Activated gamma-delta T cell treated with anti-CD3 and anti-CD28 coated beads, Interleukin-2, amount 50 U/mL, for 16 hours (primary cell): ENCODE results near the gene TMEM229B.
"Not testable (repeated sequence)": the region's sequence is repeated elsewhere in the genome, so short reads cannot be mapped to it uniquely, and the experiment has no call there.

Experiments
- DNase-seq: peaks from one replicate; pipeline ENCODE4 v3.0.0-alpha.2; 2020; ENCODE audit warnings: low read depth

The TMEM229B gene

DNA sequence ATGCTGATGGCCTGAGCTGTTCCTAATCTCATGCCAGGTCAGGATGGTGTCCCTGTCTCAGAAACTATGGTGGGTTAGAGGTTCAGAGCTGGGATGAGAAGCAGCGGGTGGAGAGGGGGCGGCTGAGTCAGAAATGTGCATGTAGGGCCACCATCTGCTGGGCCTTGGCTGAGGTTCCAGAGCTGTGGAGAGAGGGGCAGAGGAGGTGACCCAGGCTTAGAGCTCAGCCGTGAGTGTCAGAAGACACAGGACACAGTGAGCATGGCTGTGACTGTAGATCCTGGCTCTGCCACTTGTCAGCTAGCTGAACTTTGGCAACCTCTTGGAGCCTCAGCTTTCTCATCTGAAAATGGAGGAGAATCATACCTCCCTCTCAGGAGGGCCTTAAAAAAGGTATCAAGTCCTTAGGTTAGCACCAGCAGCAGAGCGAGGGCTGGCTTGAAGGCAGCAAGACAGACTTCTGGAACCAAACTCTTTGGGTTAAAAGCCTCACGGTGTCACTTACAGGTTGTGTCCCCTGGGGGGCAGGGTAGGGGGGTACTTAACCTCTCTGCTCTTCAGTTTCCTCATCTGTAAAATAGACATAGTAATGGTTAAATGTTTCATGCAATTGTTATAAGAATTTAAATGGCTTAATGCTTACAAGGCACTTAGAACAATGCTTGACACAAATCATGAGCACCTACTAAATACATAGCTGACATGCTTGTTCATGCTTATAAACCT is 34.8 kb downstream of the TMEM229B start:
- DNase-seq: no peak

DNA sequence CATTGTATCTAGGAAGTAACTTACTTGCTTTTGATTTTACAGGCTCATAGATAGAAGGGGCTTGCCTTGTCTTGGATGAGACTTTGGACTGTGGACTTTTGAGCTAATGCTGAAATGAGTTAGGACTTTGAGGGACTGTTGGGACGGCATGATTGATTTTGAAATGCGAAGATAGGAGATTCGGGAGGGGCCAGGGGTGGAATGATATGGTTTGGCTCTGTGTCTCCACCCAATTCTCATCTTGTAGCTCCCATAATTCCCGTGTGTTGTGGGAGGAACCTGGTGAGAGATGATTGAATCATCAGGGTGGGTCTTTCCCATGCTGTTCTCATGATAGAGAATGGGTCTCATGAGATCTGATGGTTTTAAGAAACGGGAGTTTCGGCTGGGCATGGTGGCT is 36.9 kb downstream of the TMEM229B start:
- not testable (repeated sequence) for DNase-seq

DNA sequence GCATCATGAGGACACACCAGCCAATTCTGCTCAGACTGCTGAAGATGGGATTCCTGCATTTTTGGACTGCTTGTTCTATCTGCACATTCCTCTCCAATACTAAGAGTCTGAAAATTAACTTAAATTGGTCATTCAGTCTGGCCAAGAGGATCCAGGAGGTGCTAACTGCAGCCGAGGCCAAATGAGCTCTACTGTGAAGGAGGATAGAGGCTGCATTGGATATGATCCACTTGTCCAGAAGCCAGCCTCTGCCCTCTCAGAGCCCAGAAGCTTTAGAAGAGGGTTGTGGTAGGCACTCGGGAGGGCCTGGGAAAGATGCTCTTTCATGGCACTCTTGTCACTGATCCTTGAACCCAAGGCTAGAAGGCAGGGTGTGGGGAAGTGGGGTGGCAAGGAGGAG is 39.4 kb downstream of the TMEM229B start:
- no peak for DNase-seq

DNA sequence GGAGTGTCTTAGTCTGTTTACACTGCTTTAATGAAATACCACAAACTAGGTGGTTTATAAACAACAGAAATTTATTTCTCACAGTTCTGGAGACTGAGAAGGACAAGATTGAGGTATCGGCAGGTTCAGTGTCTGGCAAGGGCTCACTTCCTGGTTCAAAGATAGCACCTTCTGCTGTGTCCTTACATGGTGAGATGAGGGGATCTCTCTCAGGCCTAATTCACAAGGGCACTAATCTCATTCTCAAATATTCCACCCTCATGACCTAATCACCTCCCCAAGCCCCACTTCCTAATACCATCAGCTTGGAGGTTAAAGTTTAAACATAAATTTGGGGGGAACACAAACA is 41.5 kb downstream of the TMEM229B start:
- DNase-seq: no peak

DNA sequence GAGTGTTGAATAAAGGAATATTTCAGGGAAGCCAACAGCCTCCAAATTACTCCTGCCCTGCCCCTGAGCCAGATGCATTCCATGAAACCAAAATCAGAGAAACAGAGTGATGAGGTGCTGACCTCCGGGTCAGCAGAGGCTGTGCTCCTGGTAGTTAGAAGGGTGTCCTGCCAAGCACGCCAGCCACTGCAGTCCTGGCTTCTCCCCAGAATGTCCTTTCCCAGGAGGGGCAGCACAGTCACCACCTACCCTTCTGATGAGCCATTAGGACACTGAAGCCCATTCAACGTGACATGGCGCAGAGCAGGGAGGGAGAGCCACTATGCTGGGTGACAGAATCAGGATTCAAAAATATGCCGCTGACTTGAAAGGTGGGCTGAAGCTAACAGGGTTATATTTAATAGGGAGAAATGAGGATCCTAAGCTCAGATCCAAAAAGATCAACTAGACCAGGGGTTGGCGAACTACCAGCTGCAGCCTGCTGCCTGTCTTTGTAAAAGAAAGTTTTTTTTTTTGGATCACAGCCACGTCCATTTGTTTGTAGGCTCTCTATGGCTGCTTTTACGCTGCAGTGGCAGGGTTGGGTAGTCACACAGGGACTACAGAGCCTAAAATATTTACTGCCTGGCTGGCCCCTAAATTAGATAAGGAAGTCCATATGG is 42.0 kb downstream of the TMEM229B start:
- DNase-seq: no peak

DNA sequence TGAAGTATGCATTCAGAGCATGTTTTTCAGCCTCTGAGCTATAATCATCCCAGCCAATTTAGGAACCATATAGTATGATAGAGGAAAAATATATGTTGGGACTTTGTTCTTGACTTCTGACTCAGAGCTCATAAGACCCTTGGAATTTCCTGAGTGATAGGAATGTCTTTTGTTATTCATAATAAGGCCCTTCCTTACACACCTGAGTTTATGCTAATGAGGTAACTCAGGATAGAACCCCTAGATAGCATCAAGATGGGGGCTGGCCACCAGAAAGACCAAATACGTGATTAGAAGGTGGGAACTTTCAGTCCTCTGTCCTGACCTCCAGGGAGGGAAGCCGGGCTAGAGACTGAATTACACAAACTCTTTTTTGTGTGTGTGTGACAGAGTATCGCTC is 44.1 kb downstream of the TMEM229B start:
- DNase-seq: no peak

DNA sequence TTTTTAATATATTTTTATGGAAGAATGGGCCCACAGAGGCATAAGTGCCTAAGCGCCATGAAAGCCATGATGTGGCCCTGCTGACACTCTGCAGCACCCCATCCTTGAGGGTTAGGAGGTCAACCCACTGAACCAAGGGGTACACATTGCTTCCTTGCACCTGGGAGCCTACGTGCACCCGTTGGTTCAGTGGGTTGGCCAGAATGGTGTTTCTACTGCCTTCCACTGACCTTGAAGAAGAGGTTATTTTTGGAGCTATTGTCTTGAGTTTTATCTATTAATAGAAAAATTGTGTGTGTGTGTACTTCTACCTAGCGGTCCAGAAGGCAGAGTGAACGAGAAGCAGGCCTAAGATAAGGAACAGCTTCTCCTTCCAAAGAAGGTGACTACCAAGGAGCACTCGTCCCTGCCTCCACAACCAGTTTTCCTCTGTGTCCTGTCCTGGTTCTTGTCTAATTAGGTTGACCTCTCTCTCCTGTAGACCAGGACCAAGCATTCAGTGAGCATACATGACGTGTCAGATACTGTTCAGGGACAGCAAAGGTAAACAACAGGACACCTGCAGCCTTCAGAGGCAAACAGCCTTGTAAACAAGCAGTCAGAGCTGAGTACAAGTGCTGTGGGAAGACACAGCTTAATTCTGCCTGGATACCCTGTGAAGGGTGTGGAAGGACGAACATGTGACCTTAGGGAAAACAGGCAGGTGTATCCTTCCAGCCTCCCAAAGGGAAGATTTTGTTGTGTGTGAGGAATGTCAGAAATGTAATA is 46.2 kb downstream of the TMEM229B start:
- no peak for DNase-seq

GRCh38 chr14:67441672-67442071 is 46.8 kb downstream of the TMEM229B start:
- DNase-seq: no peak

DNA sequence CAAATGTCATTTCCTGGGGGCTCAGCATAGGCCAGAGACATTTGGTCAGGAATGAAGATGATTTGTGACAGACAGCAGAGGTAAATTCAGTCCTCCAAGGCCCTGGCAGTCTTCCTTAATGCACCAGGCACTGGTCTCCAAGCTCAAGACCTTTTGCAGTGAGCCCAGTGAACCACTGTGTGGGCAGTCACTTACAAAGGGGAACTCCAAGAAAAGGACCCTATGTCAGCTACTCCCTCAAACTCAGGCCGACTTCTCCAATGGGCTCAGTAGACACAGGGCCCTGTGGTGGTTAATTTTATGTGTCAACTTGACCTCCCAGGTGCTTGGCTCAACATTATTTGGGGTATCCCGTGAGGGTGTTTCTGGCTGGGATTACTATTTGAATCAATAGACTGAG is 47.3 kb downstream of the TMEM229B start:
- no peak for DNase-seq

DNA sequence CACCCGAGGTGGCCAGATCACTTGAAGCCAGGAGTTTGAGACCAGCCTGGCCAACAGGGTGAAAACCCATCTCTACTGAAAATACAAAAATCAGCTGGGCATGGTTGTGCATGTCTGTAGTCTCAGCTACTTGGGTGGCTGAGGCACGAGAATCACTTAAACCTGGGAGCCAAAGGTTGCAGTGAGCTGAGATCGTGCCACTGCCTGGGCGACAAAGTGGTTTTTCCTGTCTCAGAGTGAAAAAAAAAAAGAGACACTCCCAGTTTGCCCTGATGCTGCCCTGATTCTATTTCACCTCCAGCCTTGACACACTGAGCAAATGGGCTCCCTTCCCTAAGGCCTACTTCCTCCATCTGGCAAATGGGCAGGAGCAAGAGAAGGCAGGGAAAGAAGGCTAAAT is 48.0 kb downstream of the TMEM229B start:
- no peak for DNase-seq

- no peak for DNase-seq
Measured at GRCh38 chr14:67438969-67439368, 49.6 kb downstream of the TMEM229B start.

- no peak for DNase-seq
Measured at GRCh38 chr14:67436006-67436866, 52.3 kb downstream of the TMEM229B start.

GRCh38 chr14:67435603-67436002 is 52.9 kb downstream of the TMEM229B start:
- DNase-seq: no peak

GRCh38 chr14:67432050-67432564 is 56.4 kb downstream of the TMEM229B start:
- no peak for DNase-seq

GRCh38 chr14:67429510-67430205 is 58.9 kb downstream of the TMEM229B start:
- no peak for DNase-seq

DNA sequence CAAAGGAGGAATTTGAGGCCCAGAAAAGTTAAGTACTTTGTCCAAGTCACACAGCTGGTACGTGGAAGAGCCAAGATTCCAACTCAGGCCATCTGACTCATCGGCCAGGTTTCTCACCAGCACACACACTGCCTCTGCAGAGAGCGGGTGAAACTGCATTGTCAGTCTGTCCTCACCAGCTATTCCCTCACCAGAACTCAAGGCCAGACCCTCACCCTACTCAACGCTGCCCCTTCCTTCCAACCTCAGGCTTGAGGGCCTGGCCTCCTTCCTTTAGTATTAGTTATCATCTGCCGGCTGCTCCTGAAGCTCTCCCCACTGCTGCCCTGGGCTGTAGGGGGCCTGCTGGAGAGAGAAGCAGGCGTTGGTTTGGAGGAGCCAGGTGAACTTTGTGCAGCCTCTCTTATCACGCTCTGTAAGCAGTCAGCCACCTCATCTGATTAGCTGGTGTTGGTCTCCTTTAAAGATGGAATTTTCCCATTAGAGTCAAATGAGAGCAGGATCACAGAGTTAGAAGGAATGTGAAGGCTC is 60.0 kb downstream of the TMEM229B start:
- DNase-seq: no peak

DNA sequence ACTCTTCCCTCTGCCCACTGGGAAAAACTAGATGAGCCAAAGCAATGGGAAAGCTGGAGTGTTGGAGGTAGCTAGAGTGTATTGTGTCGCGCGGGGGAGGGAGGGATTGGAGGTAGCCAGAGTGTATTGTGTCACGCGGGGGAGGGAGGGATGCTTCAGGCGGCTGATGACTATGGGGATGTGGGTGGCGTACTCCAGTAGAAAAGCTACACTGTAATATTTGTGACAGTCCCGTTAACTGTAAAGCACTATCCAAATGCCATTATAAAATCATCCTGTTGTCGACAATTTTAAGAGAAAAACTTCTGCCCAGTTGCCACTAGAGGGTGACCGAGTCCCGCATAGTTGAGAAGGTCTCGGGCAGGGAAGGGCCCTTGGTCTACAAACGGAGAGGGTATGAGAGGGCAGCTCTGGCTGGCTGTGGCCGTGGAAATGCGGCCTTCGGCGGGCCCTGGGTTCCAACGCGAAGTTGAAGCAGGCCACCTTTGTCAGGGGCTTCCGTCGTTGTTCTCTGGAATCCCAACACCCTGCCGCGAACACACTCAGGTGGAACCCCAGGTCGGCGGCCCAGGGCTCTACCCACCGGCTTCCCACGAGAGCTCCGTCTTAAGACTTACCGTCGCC is 61.4 kb downstream of the TMEM229B start:
- peak; percentile 61 for DNase-seq

GRCh38 chr14:67426161-67426560 is 62.4 kb downstream of the TMEM229B start:
- no peak for DNase-seq

- DNase-seq: no peak
Measured at GRCh38 chr14:67425608-67426007, 62.9 kb downstream of the TMEM229B start.

GRCh38 chr14:67424539-67424938 is 64.0 kb downstream of the TMEM229B start:
- no peak for DNase-seq

- no peak for DNase-seq
Measured at GRCh38 chr14:67423424-67423823, 65.1 kb downstream of the TMEM229B start.
